Measurements from ENCODE around the gene KRTAP2-1. TPM values are rescaled to one million over a fixed set of nuclear protein-coding genes. Genes with fewer than 3 reads are reported as not detected.
"Not testable (repeated sequence)": the region's sequence is repeated elsewhere in the genome, so short reads cannot be mapped to it uniquely, and the experiment has no call there.

KRTAP2-1 gene
- total RNA-seq, 2 donors from 2014 or later = not detected

DNA sequence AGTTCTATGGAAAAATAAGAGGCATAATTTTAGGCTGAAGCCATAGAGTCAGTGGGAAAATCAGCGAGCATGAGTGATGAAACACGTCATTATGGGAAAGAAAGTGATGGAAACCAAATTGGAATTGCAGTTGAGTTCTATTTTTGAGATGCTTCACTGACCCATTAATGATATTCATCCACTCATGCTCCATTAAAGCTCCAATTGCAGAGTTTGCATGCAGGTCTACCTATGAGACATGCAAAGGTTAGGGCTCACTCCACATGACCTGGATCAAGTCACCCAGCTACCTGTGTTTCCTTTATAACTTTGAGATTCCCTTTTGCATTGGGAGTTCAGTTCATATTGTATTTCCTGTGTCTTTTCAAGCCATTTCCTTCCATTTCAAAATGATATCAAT lies 26.6 kb upstream of the KRTAP2-1 start:
- Histone ChIP-seq H3K27me3 (no peaks in the 10 kb centered on the region), H3K4me3 (no peak overlapping the region), H3K36me3 (no peaks in the 10 kb centered on the region), H3K4me1 (no peaks in the 10 kb centered on the region), H3K9me3 (no peaks in the 10 kb centered on the region), H3K27ac (no peak overlapping the region), H3K9ac (ENCODE audit: low read depth in 2 of 2, low read length in 2 of 2) (no peak overlapping the region)
- no peak for DNase-seq
- intact Hi-C loops (cut with DNase I) = no loop called here
- no peak for TF ChIP-seq CTCF (IDR thresholded peaks at IDR 0.05)

GRCh38 chr17:41071606-41072360 lies 24.7 kb upstream of the KRTAP2-1 start:
- no peak for DNase-seq
- no peaks in the 10 kb centered on the region for H3K9me3 ChIP-seq
- H3K27ac ChIP-seq = no peak overlapping the region
- H3K27me3 ChIP-seq = no peaks in the 10 kb centered on the region
- H3K4me1 ChIP-seq = no peaks in the 10 kb centered on the region
- H3K9ac ChIP-seq (ENCODE audit: low read depth in 2 of 2, low read length in 2 of 2) = no peak overlapping the region
- no peak for TF ChIP-seq CTCF (IDR thresholded peaks at IDR 0.05)
- H3K4me3 ChIP-seq = no peak overlapping the region
- H3K36me3 ChIP-seq = no peaks in the 10 kb centered on the region
- intact Hi-C loops (cut with DNase I) = no loop called here

- Histone ChIP-seq H3K4me3 (no peak overlapping the region), H3K27me3 (no peaks in the 10 kb centered on the region), H3K9ac (ENCODE audit: low read depth in 2 of 2, low read length in 2 of 2) (no peak overlapping the region), H3K4me1 (no peaks in the 10 kb centered on the region), H3K36me3 (no peaks in the 10 kb centered on the region), H3K27ac (no peak overlapping the region), H3K9me3 (no peaks in the 10 kb centered on the region)
- TF ChIP-seq CTCF (IDR thresholded peaks at IDR 0.05) = no peak
- intact Hi-C loops (cut with DNase I) = no loop called here
- DNase-seq = no peak
Measured at GRCh38 chr17:41069031-41069430, 21.9 kb upstream of the KRTAP2-1 start.

GRCh38 chr17:41067281-41067680 lies 20.2 kb upstream of the KRTAP2-1 start:
- Histone ChIP-seq H3K9ac (ENCODE audit: low read depth in 2 of 2, low read length in 2 of 2) (no peak overlapping the region), H3K27me3 (no peaks in the 10 kb centered on the region), H3K36me3 (no peaks in the 10 kb centered on the region), H3K4me1 (no peaks in the 10 kb centered on the region), H3K27ac (no peak overlapping the region), H3K9me3 (no peaks in the 10 kb centered on the region), H3K4me3 (no peak overlapping the region)
- DNase-seq = no peak
- intact Hi-C loops (cut with DNase I) = no loop called here
- no peak for TF ChIP-seq CTCF (IDR thresholded peaks at IDR 0.05)

- Histone ChIP-seq H3K9me3 (no peaks in the 10 kb centered on the region), H3K4me1 (no peaks in the 10 kb centered on the region), H3K4me3 (no peak within 1 kb of the TSS), H3K27ac (no peak within 1 kb of the TSS), H3K9ac (ENCODE audit: low read depth in 2 of 2, low read length in 2 of 2) (no peak within 1 kb of the TSS), H3K27me3 (no peaks in the 10 kb centered on the region), H3K36me3 (no peaks in the 10 kb centered on the region)
- intact Hi-C loops (cut with DNase I) = no loop called here
- no peak for TF ChIP-seq CTCF (IDR thresholded peaks at IDR 0.05)
- DNase-seq = no peak
Measured at GRCh38 chr17:41065829-41066624, 18.9 kb upstream of the KRTAP2-1 start, which contains the start of gene KRTAP2-4. Gene KRTAP2-4 (minus strand): TSS chr17:41065879. CDS start chr17:41065845, 34 bp downstream.

DNA sequence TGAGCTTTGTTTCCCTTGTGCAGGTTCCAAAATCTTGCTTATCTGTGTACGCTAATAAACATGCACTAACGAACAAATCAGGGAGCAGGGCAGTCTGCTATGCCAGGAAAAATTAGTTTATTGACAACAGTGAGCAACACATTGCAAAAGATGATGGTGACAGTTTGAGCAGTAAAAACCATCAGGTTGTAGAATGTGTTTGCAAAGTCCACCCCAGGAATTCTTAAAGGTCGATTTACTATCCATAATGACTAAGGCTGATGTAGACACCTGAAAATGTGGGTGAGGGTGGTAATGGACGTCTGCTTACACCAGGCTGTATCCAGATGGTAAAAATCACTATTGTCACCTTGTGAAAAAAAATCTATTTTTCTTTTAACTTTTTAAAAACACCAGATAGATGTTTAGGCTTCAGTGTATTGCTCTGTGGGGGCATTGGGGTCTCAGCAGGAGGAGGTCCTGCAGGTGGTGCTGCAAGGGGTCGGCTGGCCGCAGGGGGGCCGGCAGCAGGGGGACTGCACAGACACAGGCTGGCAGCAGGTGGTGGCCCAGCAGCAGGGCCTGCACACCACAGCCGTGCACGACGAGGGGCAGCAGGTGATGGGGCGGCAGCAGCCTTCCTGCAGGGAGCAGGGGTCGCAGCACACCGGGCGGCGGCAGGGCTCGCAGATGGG lies 18.0 kb upstream of the KRTAP2-1 start:
- H3K27me3 ChIP-seq; H3K4me1 ChIP-seq; H3K36me3 ChIP-seq; H3K4me3 ChIP-seq; H3K9me3 ChIP-seq; H3K27ac ChIP-seq; intact Hi-C loops (cut with DNase I); H3K9ac ChIP-seq (ENCODE audit: low read depth in 2 of 2, low read length in 2 of 2); DNase-seq: not testable (repeated sequence)
